8988T (cell line): ENCODE measurements around the gene PLBD2.

Source experiments
- DNase-seq: peaks from one replicate; pipeline ENCODE4 v3.0.0; 2011

Gene PLBD2

GRCh38 chr12:113358381-113359132 is at the start of gene PLBD2:
PLBD2 (plus strand) TSS chr12:113358587; CDS start chr12:113358601, 14 bp downstream.
- peak; percentile 91 for DNase-seq

GRCh38 chr12:113310489-113310888 is 47.9 kb upstream of the PLBD2 start:
- DNase-seq: no peak

- DNase-seq: no peak
Measured at GRCh38 chr12:113314121-113314529, 44.3 kb upstream of the PLBD2 start.

- no peak for DNase-seq
Measured at GRCh38 chr12:113315358-113315757, 43.0 kb upstream of the PLBD2 start.

GRCh38 chr12:113316155-113316554 is 42.2 kb upstream of the PLBD2 start:
- DNase-seq: no peak

GRCh38 chr12:113317122-113317521 is 41.3 kb upstream of the PLBD2 start:
- DNase-seq: no peak

GRCh38 chr12:113318046-113318656 is 40.2 kb upstream of the PLBD2 start:
- no peak for DNase-seq

- DNase-seq: no peak
Measured at GRCh38 chr12:113318900-113319628, 39.3 kb upstream of the PLBD2 start.

GRCh38 chr12:113320401-113320800 is 38.0 kb upstream of the PLBD2 start:
- no peak for DNase-seq

- no peak for DNase-seq
Measured at GRCh38 chr12:113322343-113322742, 36.0 kb upstream of the PLBD2 start.

GRCh38 chr12:113325916-113326315 is 32.5 kb upstream of the PLBD2 start:
- DNase-seq: no peak

GRCh38 chr12:113326775-113327395 is 31.5 kb upstream of the PLBD2 start:
- no peak for DNase-seq

GRCh38 chr12:113328368-113328889 is 30.0 kb upstream of the PLBD2 start:
- no peak for DNase-seq

- DNase-seq: no peak
Measured at GRCh38 chr12:113329022-113329790, 29.2 kb upstream of the PLBD2 start.

GRCh38 chr12:113329791-113330417 is 28.5 kb upstream of the PLBD2 start:
- no peak for DNase-seq

- no peak for DNase-seq
Measured at GRCh38 chr12:113330505-113330904, 27.9 kb upstream of the PLBD2 start.

- DNase-seq: no peak
Measured at GRCh38 chr12:113332688-113333417, 25.5 kb upstream of the PLBD2 start.

GRCh38 chr12:113333418-113333750 is 25.0 kb upstream of the PLBD2 start:
- no peak for DNase-seq

- no peak for DNase-seq
Measured at GRCh38 chr12:113333877-113334785, 24.3 kb upstream of the PLBD2 start.
